ENCODE results near the gene PLXNA3. TPM values are rescaled to one million over a fixed set of nuclear protein-coding genes. Genes with fewer than 3 reads are reported as not detected.

The PLXNA3 gene
- total RNA-seq, 1 experiment from 2014 or later, result 128 TPM

DNA sequence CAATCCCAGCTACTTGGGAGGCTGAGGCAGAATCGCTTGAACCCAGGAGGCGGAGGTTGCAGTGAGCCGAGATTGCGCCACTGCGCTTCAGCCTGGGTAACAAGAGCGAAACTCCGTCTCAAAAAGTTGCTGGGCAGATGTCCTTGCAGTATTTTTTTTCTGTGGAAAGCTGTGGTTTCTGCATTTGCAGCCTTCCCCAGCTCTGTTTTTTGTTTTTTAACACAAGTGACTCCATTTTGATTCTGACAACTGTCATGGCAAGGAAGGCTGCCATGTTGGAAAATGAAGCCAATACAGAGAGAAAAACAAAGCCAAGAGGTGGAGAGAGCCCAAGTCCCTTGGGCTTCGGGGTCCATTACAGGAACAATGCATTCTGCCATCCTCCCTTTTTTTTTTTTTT lies 44.0 kb downstream of the PLXNA3 start:
- no peaks in the 10 kb centered on the region for H3K4me1 ChIP-seq (ENCODE audit: control insufficient read depth, insufficient read depth, low read length)
- TF ChIP-seq POLR2AphosphoS5 (IDR thresholded peaks at IDR 0.05; ENCODE audit: low read depth, low read length) (no peak), TCF7L2 (IDR thresholded peaks at IDR 0.05; ENCODE audit: low read depth, low read length) (no peak), SIN3A (IDR thresholded peaks at IDR 0.05; ENCODE audit: borderline replicate concordance, insufficient read depth, low read depth, low read length) (no peak)
- TF ChIP-seq, protein P1, sequence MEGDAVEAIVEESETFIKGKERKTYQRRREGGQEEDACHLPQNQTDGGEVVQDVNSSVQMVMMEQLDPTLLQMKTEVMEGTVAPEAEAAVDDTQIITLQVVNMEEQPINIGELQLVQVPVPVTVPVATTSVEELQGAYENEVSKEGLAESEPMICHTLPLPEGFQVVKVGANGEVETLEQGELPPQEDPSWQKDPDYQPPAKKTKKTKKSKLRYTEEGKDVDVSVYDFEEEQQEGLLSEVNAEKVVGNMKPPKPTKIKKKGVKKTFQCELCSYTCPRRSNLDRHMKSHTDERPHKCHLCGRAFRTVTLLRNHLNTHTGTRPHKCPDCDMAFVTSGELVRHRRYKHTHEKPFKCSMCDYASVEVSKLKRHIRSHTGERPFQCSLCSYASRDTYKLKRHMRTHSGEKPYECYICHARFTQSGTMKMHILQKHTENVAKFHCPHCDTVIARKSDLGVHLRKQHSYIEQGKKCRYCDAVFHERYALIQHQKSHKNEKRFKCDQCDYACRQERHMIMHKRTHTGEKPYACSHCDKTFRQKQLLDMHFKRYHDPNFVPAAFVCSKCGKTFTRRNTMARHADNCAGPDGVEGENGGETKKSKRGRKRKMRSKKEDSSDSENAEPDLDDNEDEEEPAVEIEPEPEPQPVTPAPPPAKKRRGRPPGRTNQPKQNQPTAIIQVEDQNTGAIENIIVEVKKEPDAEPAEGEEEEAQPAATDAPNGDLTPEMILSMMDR (IDR thresholded peaks at IDR 0.05), result no peak
- TF ChIP-seq, protein P2, sequence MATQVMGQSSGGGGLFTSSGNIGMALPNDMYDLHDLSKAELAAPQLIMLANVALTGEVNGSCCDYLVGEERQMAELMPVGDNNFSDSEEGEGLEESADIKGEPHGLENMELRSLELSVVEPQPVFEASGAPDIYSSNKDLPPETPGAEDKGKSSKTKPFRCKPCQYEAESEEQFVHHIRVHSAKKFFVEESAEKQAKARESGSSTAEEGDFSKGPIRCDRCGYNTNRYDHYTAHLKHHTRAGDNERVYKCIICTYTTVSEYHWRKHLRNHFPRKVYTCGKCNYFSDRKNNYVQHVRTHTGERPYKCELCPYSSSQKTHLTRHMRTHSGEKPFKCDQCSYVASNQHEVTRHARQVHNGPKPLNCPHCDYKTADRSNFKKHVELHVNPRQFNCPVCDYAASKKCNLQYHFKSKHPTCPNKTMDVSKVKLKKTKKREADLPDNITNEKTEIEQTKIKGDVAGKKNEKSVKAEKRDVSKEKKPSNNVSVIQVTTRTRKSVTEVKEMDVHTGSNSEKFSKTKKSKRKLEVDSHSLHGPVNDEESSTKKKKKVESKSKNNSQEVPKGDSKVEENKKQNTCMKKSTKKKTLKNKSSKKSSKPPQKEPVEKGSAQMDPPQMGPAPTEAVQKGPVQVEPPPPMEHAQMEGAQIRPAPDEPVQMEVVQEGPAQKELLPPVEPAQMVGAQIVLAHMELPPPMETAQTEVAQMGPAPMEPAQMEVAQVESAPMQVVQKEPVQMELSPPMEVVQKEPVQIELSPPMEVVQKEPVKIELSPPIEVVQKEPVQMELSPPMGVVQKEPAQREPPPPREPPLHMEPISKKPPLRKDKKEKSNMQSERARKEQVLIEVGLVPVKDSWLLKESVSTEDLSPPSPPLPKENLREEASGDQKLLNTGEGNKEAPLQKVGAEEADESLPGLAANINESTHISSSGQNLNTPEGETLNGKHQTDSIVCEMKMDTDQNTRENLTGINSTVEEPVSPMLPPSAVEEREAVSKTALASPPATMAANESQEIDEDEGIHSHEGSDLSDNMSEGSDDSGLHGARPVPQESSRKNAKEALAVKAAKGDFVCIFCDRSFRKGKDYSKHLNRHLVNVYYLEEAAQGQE (IDR thresholded peaks at IDR 0.05; ENCODE audit: insufficient read depth in 1 of 2, low read depth in 2 of 2, low read length in 1 of 2), result no peak
- no peaks in the 10 kb centered on the region for H3K36me3 ChIP-seq (ENCODE audit: control insufficient read depth, insufficient read depth, low read length)
- DNase-seq (ENCODE audit: low read depth, low spot score) (no peak), ATAC-seq (no peak)
- ChIA-PET CTCF (interaction anchor here (0.5 kb wide), 1 partner anchor 131 kb away, joined by 8 read pairs; no protein-coding TSS in a partner anchor), POLR2A (no interaction called here)
- in situ Hi-C loops (cut with HindIII; ENCODE audit: low pct_unique_long_range_greater_than_20kb, low sequenced_read_pairs) (no loop called here), intact Hi-C loops (cut with micrococcal nuclease; ENCODE audit: unreplicated experiment) (no loop called here)
- H3K27me3 ChIP-seq (ENCODE audit: control insufficient read depth, insufficient read depth, low read length), result no peaks in the 10 kb centered on the region
- H3K4me3 ChIP-seq (ENCODE audit: low read depth in 2 of 2, low read length in 2 of 2), result no peak overlapping the region
- no TSS peak for BruUV-seq (replicated peaks)
- no peaks in the 10 kb centered on the region for H3K9me3 ChIP-seq (ENCODE audit: control insufficient read depth, insufficient read depth, low read depth, low read length)
- H3K27ac ChIP-seq (ENCODE audit: low read length), result no peak overlapping the region

DNA sequence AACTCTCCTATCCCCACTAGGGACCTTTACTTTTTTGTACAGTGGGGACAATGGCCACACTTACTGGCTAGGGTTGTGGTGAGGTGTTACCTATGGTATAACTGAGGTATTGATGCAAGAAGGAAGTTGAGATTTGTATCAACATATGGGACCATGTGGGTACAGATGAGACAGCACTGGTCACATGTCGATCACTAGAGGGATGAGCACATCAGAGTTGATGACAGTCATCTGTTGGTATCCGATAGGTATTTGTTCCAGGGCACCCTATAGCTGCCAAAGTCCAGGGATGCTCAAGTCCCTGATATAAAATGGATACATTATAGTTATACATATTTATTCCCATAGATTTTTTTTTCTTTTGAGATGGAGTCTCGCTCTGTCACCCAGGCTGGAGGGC lies 44.9 kb downstream of the PLXNA3 start:
- POLR2A ChIA-PET, result no interaction called here

More for the DNA sequence above, 44.9 kb downstream of the PLXNA3 start:
- Histone ChIP-seq H3K4me1 (ENCODE audit: control insufficient read depth, insufficient read depth, low read length) (no peaks in the 10 kb centered on the region), H3K4me3 (ENCODE audit: low read depth in 2 of 2, low read length in 2 of 2) (no peak overlapping the region), H3K27me3 (ENCODE audit: control insufficient read depth, insufficient read depth, low read length) (no peaks in the 10 kb centered on the region), H3K9me3 (ENCODE audit: control insufficient read depth, insufficient read depth, low read depth, low read length) (no peaks in the 10 kb centered on the region), H3K27ac (ENCODE audit: low read length) (no peak overlapping the region), H3K36me3 (ENCODE audit: control insufficient read depth, insufficient read depth, low read length) (no peaks in the 10 kb centered on the region)
- CTCF ChIA-PET, result no interaction called here
- no peak for DNase-seq (ENCODE audit: low read depth, low spot score)
- no peak for ATAC-seq
- in situ Hi-C loops (cut with HindIII; ENCODE audit: low pct_unique_long_range_greater_than_20kb, low sequenced_read_pairs), result no loop called here
- intact Hi-C loops (cut with micrococcal nuclease; ENCODE audit: unreplicated experiment), result no loop called here
- BruUV-seq (replicated peaks), result no TSS peak
- no peak for TF ChIP-seq POLR2AphosphoS5 (IDR thresholded peaks at IDR 0.05; ENCODE audit: low read depth, low read length)
- TF ChIP-seq, protein P2 (IDR thresholded peaks at IDR 0.05; ENCODE audit: insufficient read depth in 1 of 2, low read depth in 2 of 2, low read length in 1 of 2), result no peak
- TF ChIP-seq TCF7L2 (IDR thresholded peaks at IDR 0.05; ENCODE audit: low read depth, low read length), result no peak

All from Panc1 (cell line).